NCI-H187 treated with DMSO at 0.1 percent for 48 hours (cell line): Measurements from ENCODE around the gene DBT.
"Not testable (repeated sequence)": the region's sequence is repeated elsewhere in the genome, so short reads cannot be mapped to it uniquely, and the experiment has no call there.

ENCODE experiments used
- DNase-seq: peaks from one replicate; lab custom pipeline; 2025; lab: John Stamatoyannopoulos, UW

Gene DBT

DNA sequence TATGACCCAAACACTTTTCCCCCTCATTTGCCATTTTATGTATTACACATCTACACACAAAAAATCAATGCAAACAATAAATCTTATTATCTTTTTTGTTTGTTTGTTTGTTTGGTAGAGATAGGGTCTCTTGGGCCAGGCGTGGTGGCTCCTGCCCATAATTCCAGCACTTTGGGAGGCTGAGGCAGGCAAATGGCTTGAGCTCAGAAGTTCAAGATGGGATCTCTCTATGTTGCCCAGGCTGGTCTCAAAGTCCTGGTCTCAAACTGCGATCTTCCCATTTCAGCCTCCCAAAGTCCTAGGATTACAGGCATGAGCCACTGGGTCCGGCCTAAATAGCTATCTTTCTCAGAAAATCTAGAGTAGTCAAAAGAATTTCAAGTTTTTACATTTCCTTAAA is 1.2 kb upstream of the DBT start:
- DNase-seq, result no peak

DNA sequence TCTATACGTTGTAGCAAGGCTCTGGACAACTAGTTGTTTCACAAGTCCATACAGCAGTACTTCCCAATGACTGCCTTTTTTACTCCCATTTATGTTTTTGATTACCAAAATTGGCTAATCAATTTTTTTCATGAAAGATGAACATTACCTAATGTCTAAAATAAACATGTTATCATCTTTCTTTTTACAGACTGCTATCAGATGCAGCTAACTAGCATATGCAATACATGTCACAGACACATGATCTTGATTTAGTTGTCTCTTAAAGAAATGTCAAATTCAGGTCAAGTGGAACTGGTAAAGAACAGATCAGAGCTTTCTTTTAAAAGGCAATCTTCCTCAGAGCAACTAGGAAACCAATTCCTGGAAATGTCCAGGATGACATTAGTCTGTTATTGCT is 630 bp upstream of the DBT start:
- DNase-seq, result no peak

DNA sequence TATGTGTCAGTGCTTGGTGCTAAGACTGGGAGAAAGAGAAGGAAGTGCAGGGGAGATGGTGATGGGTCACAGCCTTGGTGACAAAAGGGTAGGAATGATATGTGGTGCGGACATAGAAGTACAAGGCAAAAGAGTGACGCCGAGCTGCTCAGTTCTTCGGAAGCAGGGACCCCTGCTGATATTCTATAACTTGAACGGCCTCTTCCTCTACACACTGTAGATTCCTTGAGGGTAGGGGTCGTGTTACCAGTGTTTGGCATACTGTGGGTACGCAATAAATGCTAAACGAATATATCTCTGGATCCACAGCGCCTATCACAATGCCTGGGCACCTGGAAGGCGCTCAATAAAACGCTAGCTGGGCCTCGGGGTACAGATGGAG is 488 bp downstream of the DBT start:
- DNase-seq, result no peak

DNA sequence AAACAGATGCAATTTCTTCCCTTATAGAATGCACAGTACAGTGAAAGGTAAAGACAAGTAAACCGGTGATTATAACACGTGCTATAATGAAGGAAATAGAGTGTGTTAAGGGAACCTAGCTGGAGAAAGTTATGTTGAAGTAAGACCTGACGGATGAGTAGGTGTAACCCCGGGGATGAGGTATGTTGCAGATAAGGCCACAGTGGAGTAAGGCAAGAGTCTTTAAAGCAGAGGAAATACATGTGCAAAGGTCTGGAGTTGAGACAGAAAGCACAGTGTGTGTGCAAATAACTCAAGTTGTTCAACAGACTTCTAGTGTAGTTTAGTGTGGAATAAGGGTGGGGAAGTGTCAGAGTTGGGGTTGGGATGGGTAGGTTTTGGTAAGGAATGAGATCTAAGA is 2.9 kb downstream of the DBT start:
- no peak for DNase-seq

DNA sequence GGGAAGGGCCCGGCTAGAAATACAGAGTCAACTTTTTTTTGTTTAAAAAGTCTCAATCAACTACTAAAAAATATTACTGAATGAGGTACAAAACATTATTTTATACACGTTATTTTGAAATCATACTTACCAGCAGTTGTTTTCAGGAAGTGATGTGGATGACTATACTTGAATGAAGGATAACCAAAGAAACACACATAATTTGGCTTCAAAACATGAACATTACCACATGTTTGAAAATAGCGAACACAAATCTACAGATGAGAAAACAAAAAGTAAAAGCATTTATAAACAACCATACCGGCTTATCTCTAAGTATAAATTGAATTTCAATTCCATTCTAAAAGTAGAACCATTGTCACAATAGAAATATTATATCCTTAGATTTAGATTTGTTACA is 9.0 kb downstream of the DBT start:
- no peak for DNase-seq

DNA sequence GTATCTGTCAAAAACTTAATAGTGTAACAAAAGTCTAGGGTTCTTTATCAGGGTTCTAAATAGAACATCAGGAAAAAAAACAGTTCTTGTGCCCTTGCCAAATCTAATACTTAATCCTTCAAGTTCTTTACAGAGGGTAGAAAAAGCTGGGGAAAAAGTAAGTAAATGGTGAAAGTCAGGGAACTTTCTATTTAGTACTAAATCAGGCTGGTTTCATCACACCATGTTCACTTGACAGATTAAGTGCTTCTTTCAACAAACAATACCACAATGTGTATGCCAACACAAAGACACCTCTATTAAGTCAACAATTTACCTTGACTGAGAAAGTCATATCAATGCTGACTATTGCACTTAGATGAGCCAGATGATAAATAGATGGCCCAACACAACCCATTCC is 9.7 kb downstream of the DBT start:
- DNase-seq, result no peak

DNA sequence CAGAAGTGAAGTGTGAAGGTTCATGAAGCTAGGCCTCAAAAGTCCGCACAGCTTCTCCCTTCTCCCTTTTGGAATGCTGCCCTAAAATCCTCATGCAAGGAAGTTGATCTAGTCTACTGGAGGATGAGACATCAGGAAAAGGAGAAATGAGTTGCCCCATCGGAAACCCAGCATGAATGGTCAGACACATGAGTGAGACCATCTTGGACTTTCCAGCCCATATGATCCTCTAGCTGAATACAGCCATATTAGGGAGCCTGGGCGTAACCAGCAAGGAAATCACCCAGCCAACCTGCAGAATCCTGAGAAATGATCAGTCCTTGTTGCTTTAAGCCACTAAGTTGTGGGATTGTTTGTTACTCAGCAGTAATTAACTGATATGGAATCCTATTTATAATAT is 12.5 kb downstream of the DBT start:
- DNase-seq, result no peak

DNA sequence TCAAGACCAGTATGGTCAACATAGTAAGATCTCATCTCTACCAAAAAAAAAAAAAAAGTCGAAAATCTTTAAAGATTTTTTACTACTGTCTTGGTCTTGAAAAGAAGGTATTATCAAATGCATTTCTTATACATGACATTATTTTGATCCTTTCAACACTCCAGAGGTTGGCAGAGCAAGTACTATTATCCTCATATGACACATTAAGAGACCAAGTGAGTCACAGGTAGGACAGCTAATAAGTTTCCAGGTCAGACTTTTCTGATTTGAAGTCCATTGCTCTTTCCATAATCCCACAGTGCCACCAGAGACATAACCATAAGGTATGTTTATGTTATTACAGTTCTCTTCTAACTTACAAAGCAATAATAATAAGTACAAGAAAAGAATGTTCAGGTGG is 15.2 kb downstream of the DBT start:
- no peak for DNase-seq

DNA sequence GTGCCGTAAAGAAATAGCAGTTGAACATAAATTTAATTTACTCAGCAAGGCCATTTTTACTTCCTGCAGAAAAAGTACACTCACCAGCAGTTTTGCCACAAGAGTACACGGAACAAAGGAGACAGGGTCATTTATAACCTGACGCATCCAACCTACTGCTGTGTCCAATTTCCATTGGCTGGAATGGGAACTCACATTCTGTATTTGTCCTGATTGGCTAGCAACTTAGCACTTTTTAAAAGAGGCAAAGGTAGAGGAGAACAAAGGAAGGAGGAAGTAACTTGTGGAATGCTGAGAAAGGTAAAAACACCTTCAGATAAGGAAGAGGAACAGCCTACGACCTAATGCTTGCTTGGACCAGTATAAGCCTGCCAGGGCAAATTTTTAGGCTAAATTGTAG is 16.1 kb downstream of the DBT start:
- DNase-seq, result not testable (repeated sequence)

DNA sequence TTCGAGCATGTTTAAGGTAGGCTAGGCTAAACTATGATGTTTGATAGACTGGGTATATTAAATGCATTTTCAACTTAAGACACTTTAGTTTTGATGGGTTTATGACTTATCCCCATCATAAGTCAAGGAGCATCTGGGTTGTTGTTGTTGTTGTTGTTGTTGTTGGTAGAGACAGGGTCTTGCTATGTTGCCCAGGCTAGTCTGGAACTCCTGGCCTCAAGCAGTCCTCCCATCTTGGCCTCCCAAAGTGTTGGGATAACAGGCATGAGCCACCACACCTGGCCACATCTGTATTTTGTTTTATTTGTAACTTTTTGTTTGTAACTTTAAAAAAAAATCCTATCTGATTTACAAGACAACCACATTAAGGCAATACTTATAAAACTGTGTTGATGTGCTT is 17.5 kb downstream of the DBT start:
- no peak for DNase-seq

DNA sequence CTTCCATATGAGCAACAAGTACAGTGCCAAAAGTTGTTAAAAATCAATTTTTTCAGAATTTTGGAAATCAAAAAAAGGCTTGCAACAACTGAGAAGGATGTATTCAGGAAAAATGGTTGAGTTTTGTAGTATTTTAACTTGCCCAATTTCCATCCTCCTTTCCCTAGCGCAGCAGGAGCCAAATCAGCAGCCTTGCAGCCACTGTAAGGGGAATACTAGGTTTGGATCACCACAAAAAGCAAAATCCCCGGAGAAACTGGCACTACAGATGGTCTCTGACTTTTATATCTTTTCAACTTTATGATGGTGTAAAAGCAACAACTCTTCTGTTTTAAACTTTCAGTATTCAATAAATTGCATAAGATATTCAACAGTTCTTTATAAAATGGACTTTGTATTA is 17.9 kb downstream of the DBT start:
- DNase-seq, result no peak

DNA sequence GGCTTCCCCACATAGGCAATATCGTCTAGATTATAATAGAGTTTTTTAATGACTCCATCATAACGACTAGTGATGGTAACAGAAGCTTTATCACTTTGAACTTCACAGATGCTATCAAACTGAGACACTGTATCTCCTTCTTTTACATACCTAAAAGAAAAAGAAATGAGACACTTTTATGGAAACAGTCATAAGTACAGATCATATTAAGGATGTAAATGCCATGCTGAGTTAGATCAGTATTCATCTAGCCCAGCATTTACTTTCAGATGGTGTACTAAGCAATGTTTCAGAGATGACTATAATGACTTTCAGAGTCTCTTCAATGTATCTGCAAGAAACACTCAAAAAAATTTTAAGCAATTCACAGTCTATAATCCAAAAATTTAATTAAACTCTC is 18.9 kb downstream of the DBT start:
- DNase-seq, result no peak

DNA sequence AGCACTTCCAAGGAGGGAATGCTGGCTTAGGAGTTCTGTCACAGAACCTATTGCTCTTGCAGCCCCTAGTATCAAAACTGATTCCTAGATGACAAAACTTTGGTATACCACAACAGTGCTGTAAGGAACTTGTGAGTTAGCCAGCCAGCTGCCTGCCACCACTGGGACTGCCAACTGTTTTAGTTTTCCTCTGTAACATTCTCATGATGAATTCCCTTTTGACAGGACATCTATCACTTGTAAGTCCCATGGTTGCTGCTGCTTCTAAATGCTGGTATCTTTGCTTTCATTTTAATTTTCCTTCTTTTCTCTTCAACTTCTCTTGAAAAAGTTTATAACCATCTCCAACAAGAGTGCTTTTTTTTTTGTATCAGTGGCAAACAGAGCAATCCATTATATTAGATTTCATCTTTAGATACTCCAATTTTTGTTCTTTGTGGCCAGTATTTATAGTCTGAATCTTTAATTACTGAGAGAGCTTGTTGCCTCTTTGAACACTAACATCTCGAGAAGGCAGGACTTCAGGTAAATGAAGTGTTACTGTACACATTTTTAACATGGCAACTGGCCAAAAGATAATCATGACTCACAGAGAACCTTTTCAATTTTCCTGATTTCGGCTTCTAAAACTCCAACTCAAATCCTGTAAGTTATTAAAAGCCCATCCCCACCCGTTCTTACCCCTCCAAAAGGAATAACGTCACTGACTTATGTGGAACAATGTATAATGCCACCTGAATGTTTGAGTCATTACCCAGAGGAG is 19.8 kb downstream of the DBT start:
- DNase-seq, result no peak

DNA sequence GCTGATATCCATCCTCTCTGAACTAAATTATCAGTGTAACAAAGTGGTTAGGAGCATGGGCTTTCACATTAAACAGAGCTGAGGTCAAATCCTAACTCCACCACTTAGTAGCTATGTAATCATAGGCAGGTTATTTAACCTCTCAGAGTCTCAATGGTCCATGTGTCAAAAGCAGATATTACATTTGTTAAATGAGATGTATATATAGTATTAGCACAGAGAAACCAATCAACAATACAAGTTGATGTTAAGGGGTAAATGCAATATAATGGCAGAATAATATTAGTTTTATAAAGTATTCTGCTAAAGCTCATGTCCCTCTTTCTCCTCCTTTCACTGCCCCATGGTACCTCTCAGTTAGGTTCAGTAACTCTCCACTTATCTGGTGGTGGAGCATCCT is 27.2 kb downstream of the DBT start:
- no peak for DNase-seq

DNA sequence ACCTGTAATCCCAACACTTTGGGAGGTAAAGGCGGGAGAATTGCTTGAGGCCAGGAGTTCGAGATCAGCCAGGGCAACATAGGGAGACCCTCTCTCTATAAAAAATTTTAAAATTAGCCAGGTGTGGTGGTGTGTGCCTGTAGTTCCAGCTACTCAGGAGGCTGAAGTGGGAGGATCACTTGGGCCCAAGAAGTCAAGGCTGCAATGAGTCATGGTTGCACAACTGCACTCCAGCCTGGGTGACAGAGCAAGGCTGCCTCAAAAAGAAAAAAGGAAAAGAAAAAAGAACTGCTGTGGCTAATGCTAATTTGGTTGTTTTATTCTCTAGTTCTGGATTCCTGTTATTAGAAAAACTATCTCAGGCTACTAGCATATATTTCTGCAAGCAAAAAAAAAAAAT is 29.8 kb downstream of the DBT start:
- no peak for DNase-seq

DNA sequence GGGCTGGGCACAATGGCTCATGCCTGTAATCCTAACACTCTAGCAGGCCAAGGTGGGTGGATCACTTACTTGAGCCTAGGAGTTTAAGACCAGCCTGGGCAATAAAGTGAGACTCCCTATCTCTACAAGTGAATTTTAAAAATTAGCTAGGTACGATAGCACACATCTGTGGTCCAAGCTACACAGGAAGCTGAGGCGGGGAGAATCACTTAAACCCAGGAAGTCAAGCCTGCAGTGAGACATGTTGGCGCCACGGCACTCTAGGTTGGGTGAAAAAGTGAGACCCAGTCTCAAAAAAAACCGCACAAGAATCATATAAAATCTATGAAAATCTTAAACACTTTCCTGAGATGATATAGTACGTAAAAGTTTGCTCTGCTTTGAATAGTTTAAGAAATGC is 30.2 kb downstream of the DBT start:
- no peak for DNase-seq

DNA sequence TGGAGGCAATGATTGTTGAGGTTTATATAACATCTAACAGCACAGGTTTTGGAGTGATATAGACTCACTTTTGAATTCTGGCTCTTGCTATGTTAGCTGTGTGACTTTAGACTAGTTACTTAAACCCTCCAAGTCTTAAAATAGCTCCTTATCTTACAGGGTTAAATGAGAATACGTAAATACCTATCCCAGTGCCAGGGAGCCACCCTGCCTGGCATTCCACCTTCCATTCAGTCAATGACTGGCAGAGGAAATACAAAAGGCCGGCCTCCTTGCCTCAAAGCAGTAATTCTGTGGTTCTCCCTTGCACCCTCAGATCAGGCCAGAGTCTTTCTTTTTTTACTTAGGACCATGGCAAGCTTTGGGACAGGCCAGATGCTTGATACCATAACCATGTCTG is 31.8 kb downstream of the DBT start:
- no peak for DNase-seq

DNA sequence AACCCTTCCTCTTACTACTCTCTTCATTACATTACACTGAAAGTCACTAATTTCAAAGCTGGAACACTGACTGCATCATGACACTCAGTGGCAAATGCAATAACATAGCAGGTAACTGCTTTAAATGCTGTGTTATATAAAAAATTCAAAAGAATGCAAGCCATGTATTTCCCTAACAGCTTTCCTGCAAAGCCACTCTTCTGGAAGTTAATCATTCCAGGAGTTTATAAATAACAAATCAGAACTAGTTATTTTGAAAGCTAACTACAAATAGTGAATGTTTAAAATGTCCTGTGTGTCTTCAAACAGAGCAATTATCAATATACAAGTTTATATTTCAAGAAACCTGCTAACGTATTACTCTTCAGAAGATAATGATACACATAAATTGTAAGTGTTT is 34.5 kb downstream of the DBT start:
- DNase-seq, result no peak

DNA sequence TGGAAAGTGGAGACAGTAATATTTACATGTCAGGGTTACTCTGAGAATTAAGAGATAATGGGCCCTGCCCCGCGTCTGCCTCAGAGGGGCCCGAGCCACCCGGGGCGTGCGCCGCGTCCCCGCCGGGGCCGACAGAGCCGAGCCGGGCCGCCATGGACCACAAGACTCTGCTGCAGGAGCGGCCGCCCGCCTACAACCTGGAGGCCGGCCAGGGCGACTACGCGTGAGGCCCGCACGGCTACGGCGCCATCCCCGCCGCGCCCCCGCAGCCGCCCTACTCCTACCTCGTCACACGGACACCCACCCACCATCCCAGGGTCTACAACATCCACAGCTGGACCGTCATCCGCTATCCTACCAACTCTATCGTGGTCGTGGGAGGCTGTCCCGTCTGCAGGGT is 36.5 kb downstream of the DBT start:
- DNase-seq, result no peak

DNA sequence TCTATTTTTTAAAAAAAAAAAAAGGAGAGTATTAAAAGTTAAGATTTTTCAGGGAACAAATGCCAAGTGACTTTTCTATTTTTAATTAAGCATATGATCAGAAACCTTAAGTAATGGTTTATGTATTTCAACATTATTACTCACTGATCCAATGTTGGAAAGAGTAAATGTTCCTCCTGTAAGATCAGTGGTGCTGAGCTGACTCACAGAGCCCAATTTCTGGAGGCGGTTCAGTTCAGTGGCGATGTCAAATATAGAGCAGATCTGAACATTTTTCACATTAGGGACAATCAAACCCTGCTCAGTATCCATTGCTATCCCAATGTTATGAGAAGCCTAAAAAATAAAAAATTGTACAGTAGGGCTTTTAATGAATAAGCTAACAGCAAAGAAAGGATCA is 43.3 kb downstream of the DBT start:
- no peak for DNase-seq

DNA sequence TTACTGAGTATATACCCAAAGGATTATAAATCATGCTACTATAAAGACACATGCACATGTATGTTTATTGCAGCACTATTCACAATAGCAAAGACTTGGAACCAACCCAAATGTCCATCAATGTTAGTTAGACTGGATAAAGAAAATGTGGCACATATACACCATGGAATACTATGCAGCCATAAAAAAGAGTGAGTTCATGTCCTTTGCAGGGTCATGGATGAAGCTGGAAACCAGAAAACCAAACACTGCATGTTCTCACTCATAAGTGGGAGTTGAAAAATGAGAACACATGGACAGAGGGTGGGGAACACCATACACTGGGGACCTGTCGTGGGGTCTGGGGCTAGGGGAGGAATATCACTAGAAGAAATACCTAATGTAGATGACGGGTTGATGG is 44.0 kb downstream of the DBT start:
- DNase-seq, result not testable (repeated sequence)

DNA sequence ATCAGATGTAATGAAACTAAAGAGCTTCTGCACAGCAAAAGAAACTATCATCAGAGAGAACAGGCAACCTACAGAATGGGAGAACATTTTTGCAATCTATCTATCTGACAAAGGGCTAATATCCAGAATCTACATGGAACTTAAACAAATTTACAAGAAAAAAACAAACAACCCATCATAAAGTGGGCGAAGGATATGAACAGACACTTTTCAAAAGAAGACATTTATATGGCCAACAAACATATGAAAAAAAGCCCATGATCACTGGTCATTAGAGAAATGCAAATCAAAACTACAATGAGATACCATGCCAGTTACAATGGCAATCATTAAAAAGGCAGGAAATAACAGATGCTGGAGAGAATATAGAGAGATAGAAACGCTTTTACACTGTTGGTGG is 44.5 kb downstream of the DBT start:
- not testable (repeated sequence) for DNase-seq

DNA sequence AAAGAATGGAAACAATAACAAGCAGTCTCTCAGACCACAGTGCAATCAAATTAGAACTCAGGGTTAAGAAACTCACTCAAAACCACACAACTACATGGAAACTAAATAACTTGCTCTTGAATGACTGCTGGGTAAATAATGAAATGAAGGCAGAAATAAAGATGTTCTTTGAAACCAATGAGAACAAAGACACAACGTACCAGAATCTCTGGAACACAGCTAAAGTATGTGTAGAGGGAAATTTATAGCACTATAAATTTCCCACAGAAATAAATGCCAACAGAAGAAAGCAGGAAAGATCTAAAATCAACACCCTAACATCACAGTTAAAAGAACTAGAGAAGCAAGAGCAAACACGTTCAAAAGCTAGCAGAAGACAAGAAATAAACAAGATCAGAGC is 46.9 kb downstream of the DBT start:
- not testable (repeated sequence) for DNase-seq

DNA sequence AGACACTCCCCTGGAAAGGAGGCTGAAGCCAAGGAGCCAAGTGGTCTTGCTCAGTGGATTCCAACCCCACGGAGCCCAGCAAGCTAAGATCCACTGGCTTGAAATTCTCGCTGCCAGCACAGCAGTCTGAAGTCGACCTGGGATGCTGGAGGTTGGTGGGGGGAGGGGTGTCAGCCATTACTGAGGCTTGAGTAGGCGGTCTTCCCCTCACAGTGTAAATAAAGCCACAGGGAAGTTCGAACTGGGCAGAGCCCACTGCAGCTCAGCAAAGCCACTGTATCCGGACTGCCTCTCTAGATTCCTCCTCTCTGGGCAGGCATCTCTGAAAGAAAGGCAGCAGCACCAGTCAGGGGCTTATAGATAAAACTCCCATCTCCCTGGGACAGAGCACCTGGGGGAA is 49.6 kb downstream of the DBT start:
- DNase-seq, result not testable (repeated sequence)

DNA sequence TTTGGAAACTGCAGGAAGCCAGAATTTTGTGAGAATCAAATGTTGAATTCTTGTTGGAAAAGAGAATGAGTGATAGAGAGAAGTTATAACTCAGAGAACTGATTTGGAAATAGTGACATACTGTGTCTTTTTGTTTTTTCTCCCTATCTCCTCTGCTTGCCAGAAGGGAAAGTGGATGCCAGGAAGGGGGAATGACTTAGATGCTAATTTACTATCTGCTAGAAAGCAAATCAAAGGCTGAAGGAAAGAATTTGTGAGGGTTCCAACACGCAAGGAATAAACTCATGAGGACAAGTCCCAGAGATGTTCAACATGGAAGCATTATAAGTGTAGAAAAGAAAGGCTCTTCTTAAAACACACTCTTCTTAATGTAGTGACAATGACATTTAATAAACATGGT is 51.0 kb downstream of the DBT start:
- no peak for DNase-seq
